SH-SY5Y (cell line): ENCODE results near the gene TTC28.

Source experiments
- GATA2 ChIP-seq: IDR thresholded peaks from 2 replicates; pipeline ENCODE4 v1.6.1; 2011; ENCODE audit warnings: mild to moderate bottlenecking, low read depth, low read length
- GATA3 ChIP-seq: IDR thresholded peaks from 2 replicates; pipeline ENCODE4 v1.6.1; 2011; ENCODE audit warnings: low read depth, mild to moderate bottlenecking, low read length, moderate library complexity

The TTC28 gene

GRCh38 chr22:28581016-28581415, 98.6 kb downstream of the TTC28 start:
- TF ChIP-seq GATA2 (no peak), GATA3 (no peak)

DNA sequence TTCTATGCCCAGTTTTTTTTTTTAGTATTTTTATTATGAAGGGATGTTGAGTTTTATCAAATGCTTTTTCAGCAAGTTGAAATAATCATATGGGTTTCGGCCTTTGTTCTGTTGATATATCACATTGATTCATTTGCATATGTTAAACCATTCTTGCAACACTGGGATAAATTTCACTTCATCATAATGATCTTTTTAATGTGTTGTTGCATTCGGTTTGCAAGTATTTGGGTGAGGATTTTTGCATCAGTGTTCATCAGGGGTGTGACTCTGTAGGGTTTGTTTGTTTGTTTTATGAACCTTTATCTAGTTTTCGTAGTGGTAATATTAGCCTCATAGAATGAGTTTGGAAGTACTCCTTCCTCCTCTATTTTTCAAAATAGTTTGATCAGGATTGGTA, 103.5 kb downstream of the TTC28 start:
- TF ChIP-seq GATA3 (no peak), GATA2 (no peak)

DNA sequence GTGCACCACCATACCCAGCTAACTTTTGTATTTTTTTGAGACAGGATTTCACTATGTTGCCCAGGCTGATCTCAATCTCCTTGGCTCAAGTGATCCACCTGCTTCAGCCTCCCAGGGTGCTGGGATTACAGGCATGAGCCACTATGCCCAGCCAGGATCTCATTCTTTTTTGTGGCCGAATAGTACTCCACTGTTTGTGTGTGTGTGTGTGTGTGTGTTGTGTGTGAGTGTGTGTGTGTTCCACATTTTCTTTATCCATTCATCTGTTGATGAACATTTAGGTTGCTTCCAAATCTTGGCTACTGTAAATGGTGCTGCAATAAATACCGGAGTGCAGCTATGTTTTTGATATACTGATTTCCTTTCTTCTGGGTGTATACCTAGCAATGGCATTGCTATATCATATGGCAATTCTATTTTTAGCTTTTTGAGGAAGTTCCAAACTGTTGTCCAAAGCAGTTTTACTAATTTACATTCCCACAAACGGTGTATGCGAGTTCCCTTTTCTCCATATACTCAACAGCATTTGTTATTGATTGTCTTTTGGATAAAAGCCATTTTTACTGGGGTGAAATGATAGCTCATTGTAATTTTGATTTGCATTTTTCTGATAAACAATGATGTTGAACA, 105.4 kb downstream of the TTC28 start:
- TF ChIP-seq GATA2, result no peak

DNA sequence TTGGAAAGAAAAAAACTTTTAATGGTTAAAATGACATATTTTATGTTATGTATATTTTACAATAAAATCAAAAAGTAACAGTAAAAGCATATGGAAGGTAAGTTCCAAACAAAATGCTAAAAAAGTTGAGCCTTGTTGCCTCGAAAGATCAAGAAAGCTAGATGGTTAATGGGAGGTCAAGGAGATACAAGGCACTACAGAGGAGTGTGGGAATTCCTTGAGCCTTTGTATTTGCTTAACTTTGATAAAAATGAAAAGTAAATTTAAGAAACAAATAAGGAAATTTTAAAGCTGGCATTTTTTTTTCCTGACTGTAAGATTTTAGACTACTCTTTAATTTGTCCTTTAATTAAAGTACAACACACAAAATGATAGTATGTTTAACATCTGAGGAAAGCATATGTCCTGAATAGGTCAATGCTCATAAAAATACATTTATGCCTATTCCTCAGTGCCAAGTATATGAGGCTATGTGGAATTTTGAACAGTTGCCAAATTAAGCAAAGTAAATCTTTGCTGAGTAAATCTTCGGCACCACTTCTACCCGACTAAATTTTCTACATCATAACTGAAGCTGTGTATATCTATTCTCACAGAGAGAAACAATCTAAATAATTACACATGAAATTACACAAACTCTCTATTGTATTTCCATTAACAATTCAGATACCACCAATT, 108.8 kb downstream of the TTC28 start:
- TF ChIP-seq GATA3 (no peak), GATA2 (no peak)

GRCh38 chr22:28568099-28568498, 111.5 kb downstream of the TTC28 start:
- TF ChIP-seq GATA3, result no peak
- TF ChIP-seq GATA2, result no peak

DNA sequence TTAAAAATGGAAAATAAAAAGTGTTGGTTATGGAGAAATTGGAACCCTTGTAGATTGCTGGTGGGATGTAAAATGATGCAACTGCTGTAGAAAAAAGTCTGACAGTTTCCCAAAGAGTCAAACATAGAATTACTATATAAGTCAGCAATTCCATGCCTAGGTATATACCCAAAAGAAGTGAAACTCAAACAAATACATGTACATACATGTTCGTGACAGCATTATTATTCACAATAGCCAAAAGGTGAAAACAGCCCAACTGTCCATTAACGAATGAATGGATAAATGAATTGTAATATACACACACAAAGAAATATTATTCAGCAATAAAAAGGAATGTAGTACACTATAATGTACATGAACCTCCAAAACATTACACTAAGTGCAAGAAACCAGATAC, 116.0 kb downstream of the TTC28 start:
- TF ChIP-seq GATA2, result no peak
- TF ChIP-seq GATA3, result no peak

- TF ChIP-seq GATA3 (no peak), GATA2 (no peak)
These were observed 117.3 kb downstream of the TTC28 start for GRCh38 chr22:28562324-28562723.

DNA sequence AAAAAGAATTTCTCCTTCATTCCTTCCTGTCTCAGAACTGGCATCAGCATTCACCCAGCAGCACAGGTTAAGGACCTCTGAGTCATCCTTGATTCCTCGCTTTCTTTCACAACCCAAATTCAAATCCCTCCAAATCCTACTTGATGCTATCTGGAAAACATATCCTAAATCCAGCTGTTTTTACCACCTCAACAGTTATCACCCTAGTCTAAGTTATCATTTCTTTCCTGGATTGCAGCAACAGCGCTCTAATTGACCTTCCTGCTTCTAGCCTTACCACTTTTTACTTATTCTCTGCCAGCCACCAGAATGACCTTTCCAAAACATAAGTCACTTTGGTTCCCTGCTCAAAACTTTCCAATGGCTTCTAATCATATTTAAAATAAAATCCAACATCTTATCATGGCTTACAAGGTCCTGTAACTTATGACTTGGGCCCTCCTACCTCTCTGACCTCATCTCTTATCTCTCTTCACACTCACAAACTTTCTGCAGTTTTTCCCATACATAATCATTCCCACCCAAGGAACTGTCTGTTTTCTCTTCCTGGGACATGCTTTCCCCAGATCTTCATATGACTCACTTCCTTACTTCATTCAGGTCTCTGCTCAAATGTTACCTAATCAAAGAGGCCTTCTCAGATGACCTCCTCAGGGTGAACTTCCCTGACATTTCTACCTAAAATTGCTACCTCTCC, 119.4 kb downstream of the TTC28 start:
- TF ChIP-seq GATA2 (no peak), GATA3 (no peak)

DNA sequence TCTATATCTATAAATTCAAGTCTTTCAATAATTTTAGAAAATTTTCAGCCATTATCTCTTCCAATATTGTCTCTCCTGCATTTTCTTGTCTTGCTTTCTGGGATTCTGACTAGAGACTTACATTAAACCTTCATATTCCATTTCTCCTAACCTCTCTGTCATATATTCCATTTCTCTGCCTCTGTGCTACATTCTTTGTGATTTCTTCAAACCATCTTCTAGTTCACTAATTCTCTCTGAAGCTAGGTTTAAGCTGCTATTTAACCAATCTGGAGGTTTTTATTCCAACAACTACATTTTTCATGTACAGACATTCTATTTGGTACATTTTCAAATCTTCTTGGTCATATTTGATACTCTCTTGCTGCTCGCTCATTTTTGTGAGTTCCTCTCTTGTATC, 122.5 kb downstream of the TTC28 start:
- no peak for TF ChIP-seq GATA3
- TF ChIP-seq GATA2, result no peak

DNA sequence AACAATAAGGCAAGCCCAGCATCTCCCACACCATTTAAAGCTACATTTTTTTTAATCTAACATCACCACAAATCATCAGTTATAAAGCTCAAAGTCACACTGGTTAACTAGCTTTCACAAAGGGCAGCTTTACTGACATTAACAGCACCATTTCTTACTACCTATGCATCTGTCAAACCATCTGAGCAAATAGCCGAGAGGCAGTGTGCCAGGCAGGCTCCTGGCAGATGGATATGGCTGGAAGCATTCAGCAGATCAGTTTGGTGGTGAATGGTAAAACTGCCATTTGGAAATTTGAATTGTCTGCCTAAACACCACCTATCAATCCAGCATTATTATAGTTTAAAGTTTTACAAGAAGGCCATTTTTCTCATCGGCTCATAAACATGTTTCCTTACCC, 131.2 kb downstream of the TTC28 start:
- TF ChIP-seq GATA3 (no peak), GATA2 (no peak)

- TF ChIP-seq GATA3 (no peak), GATA2 (no peak)
These were observed 132.4 kb downstream of the TTC28 start for GRCh38 chr22:28547132-28547842.

- no peak for TF ChIP-seq GATA2
- TF ChIP-seq GATA3, result no peak
These were observed 135.2 kb downstream of the TTC28 start for GRCh38 chr22:28544431-28544868.

GRCh38 chr22:28542980-28543621, 136.5 kb downstream of the TTC28 start:
- no peak for TF ChIP-seq GATA3
- no peak for TF ChIP-seq GATA2

- TF ChIP-seq GATA2 (no peak), GATA3 (no peak)
These were observed 138.5 kb downstream of the TTC28 start for GRCh38 chr22:28541137-28541536.
